Stimulated activated effector memory CD8-positive, alpha-beta T cell treated with anti-CD3 and anti-CD28 coated beads, Interleukin-12 subunit alpha, Interleukin-12 subunit beta, amount 100 ng/mL, for 72 hours (primary cell): ENCODE results near the gene SETX.
A peak's percentile ranks its signal among the peaks of the same experiment; 100 is the strongest.

Experiments
- ATAC-seq: fragments of 150-1000 bp; cut with Tn5 transposase; 2 replicates; pipeline ENCODE4 v1.10.0; 2021
- DNase-seq, 2 donors: peaks; one replicate each; pipeline ENCODE4 v3.0.0; 2021 to 2022; ENCODE audit warnings: low spot score in 2 of 2
- H3K27ac Mint-ChIP-seq: one replicate; pipeline ENCODE4 v1.8.0; 2022; ENCODE audit warnings: mild to moderate bottlenecking, mixed read lengths
- H3K36me3 Mint-ChIP-seq: one replicate; pipeline ENCODE4 v1.8.0; 2022; ENCODE audit warnings: mild to moderate bottlenecking, mixed read lengths
- H3K4me1 Mint-ChIP-seq: one replicate; pipeline ENCODE4 v1.8.0; 2022; ENCODE audit warnings: mixed read lengths
- H3K4me3 Mint-ChIP-seq: one replicate; pipeline ENCODE4 v1.8.0; 2022; ENCODE audit warnings: mild to moderate bottlenecking, mixed read lengths
- H3K9me3 Mint-ChIP-seq: one replicate; pipeline ENCODE4 v1.8.0; 2022; ENCODE audit warnings: mixed read lengths

Gene SETX

GRCh38 chr9:132233138-132233537, 121.6 kb downstream of the SETX start:
- ATAC-seq: no peak
- H3K36me3 Mint-ChIP-seq: no peaks in the 10 kb centered on the region
- H3K27ac Mint-ChIP-seq: no peak overlapping the region
- no peak for DNase-seq
- no peak overlapping the region for H3K4me3 Mint-ChIP-seq
- peaks cover 17% of the 10 kb centered on the region for H3K4me1 Mint-ChIP-seq
- H3K9me3 Mint-ChIP-seq: no peaks in the 10 kb centered on the region

DNA sequence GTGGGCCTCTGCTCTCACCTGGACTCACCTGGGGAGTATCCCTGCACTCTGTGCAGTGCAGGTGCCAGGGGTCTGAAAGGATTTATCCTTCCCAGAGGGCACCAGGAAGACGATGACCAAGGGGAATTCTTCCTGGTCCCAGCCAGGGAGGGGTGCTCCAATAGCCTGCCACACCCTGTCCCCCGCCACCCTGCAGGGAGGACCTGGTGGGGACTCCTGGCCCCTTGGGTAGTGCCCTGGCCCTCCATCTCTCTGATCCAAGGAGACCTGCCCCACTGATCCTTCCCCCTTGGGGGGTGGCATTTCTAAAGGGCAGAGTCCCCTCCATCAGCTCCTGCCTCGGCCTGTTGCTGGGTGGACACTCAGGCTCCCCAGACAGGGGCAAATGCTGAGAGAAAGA, 122.3 kb downstream of the SETX start:
- ATAC-seq (no peak), DNase-seq (no peak)
- no peaks in the 10 kb centered on the region for H3K9me3 Mint-ChIP-seq
- H3K36me3 Mint-ChIP-seq: no peaks in the 10 kb centered on the region
- no peak overlapping the region for H3K27ac Mint-ChIP-seq
- H3K4me1 Mint-ChIP-seq: peaks cover 17% of the 10 kb centered on the region
- H3K4me3 Mint-ChIP-seq: no peak overlapping the region

GRCh38 chr9:132231019-132231701, 123.6 kb downstream of the SETX start:
- Mint-ChIP-seq H3K36me3 (no peaks in the 10 kb centered on the region), H3K4me3 (no peak overlapping the region), H3K4me1 (peaks cover 12% of the 10 kb centered on the region), H3K9me3 (no peaks in the 10 kb centered on the region), H3K27ac (no peak overlapping the region)
- DNase-seq (no peak), ATAC-seq (no peak)

DNA sequence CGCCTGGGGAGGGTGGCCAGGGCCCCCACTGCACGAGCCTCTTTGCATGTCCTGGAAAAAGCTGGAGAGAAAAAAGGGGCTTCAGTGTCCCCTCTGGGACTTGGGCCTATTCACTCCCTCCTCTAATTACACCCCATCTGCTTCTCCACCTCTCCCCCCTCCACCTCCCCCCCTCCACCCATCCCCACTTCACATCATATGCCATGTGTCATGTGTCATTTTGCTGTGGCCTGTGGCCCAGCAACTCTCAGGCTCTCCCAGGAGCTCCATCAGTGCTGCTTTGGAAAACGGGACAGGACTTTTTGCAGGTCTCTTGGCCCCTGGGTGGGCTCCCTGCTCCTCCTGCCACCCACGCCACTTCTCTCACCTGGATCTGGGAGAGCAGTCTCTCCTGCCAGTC, 124.2 kb downstream of the SETX start:
- H3K27ac Mint-ChIP-seq: no peak overlapping the region
- H3K9me3 Mint-ChIP-seq: no peaks in the 10 kb centered on the region
- DNase-seq (no peak), ATAC-seq (no peak)
- H3K4me1 Mint-ChIP-seq: peaks cover 7% of the 10 kb centered on the region
- no peak overlapping the region for H3K4me3 Mint-ChIP-seq
- H3K36me3 Mint-ChIP-seq: no peaks in the 10 kb centered on the region

DNA sequence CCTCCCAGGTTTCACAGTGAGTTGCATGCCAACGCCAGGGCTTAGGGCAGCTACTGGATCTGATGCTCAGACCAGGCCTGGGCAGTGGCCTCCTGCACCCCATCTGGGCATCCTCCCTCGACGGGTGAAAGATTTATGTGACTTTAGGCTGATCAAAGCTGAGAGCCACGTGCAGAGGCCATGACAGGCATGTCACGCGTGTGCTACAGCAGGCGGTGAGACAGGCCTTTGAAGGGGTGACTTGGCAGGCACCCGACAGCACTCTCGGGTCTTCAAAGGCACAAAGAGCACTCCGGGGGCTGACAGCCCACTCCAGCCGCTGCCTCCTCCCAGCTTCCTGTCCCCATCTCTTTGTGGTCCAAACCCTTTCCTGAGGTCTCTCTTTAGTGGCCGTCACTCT, 126.7 kb downstream of the SETX start:
- peaks cover 5% of the 10 kb centered on the region for H3K4me1 Mint-ChIP-seq
- no peaks in the 10 kb centered on the region for H3K36me3 Mint-ChIP-seq
- no peak overlapping the region for H3K4me3 Mint-ChIP-seq
- H3K27ac Mint-ChIP-seq: no peak overlapping the region
- no peak for ATAC-seq
- no peak for DNase-seq
- H3K9me3 Mint-ChIP-seq: no peaks in the 10 kb centered on the region

DNA sequence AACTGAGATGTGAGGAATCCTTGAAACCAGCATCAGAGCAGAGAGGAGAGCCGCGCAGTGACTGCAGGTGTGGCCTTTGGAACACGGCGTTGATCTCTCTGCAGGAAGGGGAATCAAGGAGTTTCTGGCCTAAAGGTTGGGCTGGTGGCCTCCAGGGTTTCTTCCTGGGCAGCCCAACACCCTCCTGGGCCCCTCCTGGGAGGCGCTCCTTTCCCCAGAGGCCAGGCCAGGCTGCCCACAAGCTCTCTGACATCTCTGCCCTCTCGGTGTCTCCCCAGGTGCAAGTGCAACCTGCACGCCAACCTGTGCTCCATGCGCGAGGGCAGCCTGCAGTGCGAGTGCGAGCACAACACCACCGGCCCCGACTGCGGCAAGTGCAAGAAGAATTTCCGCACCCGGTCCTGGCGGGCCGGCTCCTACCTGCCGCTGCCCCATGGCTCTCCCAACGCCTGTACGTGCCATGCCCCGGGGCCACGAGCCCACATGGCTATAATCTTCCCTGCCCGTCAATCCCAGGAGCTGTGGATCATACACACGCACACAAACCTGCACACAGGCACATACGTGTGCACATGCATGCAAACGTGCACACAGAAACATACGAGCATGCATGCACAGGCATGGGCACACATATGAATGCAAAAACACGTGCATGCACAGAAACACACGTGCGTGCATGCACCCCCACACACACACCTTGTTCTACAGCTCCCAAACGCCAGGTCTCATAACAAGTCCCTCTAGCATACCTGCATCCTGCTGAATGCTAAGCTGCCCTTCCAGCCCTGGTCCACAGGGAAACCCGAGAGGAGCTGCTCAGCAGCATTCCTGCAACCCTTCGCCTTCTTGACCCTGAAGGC, 128.0 kb downstream of the SETX start:
- ATAC-seq: no peak
- no peak overlapping the region for H3K4me3 Mint-ChIP-seq
- H3K27ac Mint-ChIP-seq: no peak overlapping the region
- no peaks in the 10 kb centered on the region for H3K9me3 Mint-ChIP-seq
- peaks cover 5% of the 10 kb centered on the region for H3K4me1 Mint-ChIP-seq
- H3K36me3 Mint-ChIP-seq: no peaks in the 10 kb centered on the region
- DNase-seq: no peak

GRCh38 chr9:132224645-132225044, 130.1 kb downstream of the SETX start:
- no peak overlapping the region for H3K27ac Mint-ChIP-seq

DNA sequence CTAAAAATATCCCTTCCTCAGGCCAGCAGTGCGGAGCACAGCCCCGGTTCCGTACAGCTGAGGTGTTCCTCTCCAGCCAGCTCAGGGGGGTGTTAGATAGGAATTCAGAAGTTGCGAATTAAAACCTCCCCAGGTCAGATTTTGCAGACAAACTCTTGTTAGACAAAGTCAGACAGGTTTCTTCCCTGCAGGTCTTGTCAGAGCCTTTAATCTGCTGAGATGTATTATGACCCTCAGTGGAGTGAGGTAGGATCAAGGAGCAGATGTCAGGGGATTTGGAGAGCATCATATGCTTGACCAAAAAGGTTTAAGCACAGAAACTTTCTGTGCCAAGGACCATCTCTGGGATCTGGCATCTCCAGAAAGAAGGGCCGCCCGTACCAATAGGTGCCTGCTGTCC, 132.8 kb downstream of the SETX start:
- Mint-ChIP-seq H3K9me3 (no peaks in the 10 kb centered on the region), H3K4me1 (no peaks in the 10 kb centered on the region), H3K36me3 (no peaks in the 10 kb centered on the region), H3K4me3 (no peak overlapping the region), H3K27ac (no peak overlapping the region)
- DNase-seq (no peak), ATAC-seq (no peak)

More at GRCh38 chr9:132224645-132225044, 130.1 kb downstream of the SETX start:
- no peak for DNase-seq
- no peaks in the 10 kb centered on the region for H3K9me3 Mint-ChIP-seq
- no peaks in the 10 kb centered on the region for H3K36me3 Mint-ChIP-seq
- no peak for ATAC-seq
- no peak overlapping the region for H3K4me3 Mint-ChIP-seq
- peaks cover 5% of the 10 kb centered on the region for H3K4me1 Mint-ChIP-seq

- no peaks in the 10 kb centered on the region for H3K36me3 Mint-ChIP-seq
- DNase-seq: no peak
- peaks cover 13% of the 10 kb centered on the region for H3K4me1 Mint-ChIP-seq
- no peak for ATAC-seq
- no peak overlapping the region for H3K4me3 Mint-ChIP-seq
- H3K27ac Mint-ChIP-seq: no peak overlapping the region
- no peaks in the 10 kb centered on the region for H3K9me3 Mint-ChIP-seq
These were observed 136.6 kb downstream of the SETX start for GRCh38 chr9:132218208-132218607.

- Mint-ChIP-seq H3K27ac (no peak overlapping the region), H3K4me3 (no peak overlapping the region), H3K36me3 (no peaks in the 10 kb centered on the region), H3K4me1 (peaks cover 13% of the 10 kb centered on the region), H3K9me3 (no peaks in the 10 kb centered on the region)
- DNase-seq (no peak), ATAC-seq (peak; percentile 51)
These were observed 137.7 kb downstream of the SETX start for GRCh38 chr9:132216861-132217619.

GRCh38 chr9:132214027-132214622, 140.7 kb downstream of the SETX start:
- ATAC-seq (no peak), DNase-seq (no peak)
- Mint-ChIP-seq H3K4me1 (peaks cover 29% of the 10 kb centered on the region), H3K4me3 (no peak overlapping the region), H3K27ac (no peak overlapping the region), H3K9me3 (no peaks in the 10 kb centered on the region), H3K36me3 (no peaks in the 10 kb centered on the region)

- Mint-ChIP-seq H3K4me1 (peaks cover 42% of the 10 kb centered on the region), H3K27ac (peak overlapping the region; percentile 58), H3K9me3 (no peaks in the 10 kb centered on the region), H3K4me3 (no peak overlapping the region), H3K36me3 (no peaks in the 10 kb centered on the region)
- DNase-seq (no peak), ATAC-seq (no peak)
These were observed 143.2 kb downstream of the SETX start for GRCh38 chr9:132211570-132211969.
